ENCODE data around the gene OPRL1. TPM values are rescaled to one million over a fixed set of nuclear protein-coding genes. Genes with fewer than 3 reads are reported as not detected.
"Not testable (repeated sequence)": the region's sequence is repeated elsewhere in the genome, so short reads cannot be mapped to it uniquely, and the experiment has no call there.

OPRL1 gene
- total RNA-seq, 1 donor from 2014 or later: 0.52 TPM

DNA sequence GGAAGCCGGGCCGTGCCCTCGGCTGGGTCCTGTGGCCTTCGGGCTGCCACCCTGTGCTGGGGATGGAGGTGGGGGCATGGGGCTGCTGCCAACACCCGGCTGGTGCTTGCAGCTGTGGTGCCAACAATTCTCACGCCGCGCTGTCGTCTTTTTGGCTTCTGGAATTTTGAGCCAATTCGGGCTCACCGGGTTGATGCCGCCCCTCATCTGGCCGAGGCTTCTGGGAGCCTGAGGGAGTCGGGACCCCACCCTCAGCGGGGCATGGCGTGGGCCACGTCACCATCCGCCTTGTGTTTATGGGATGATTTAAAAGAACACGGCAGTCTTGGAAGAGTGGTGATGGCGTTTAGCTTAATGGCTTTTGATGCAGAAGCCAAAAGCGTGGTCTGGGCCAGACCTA, 36.1 kb downstream of the OPRL1 start:
- peaks cover 5% of the 10 kb centered on the region for H3K27me3 ChIP-seq (ENCODE audit: low read depth)
- TF ChIP-seq, protein P1, sequence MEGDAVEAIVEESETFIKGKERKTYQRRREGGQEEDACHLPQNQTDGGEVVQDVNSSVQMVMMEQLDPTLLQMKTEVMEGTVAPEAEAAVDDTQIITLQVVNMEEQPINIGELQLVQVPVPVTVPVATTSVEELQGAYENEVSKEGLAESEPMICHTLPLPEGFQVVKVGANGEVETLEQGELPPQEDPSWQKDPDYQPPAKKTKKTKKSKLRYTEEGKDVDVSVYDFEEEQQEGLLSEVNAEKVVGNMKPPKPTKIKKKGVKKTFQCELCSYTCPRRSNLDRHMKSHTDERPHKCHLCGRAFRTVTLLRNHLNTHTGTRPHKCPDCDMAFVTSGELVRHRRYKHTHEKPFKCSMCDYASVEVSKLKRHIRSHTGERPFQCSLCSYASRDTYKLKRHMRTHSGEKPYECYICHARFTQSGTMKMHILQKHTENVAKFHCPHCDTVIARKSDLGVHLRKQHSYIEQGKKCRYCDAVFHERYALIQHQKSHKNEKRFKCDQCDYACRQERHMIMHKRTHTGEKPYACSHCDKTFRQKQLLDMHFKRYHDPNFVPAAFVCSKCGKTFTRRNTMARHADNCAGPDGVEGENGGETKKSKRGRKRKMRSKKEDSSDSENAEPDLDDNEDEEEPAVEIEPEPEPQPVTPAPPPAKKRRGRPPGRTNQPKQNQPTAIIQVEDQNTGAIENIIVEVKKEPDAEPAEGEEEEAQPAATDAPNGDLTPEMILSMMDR (IDR thresholded peaks at IDR 0.05; ENCODE audit: borderline replicate concordance): no peak
- intact Hi-C loops (cut with micrococcal nuclease): no loop called here
- no peaks in the 10 kb centered on the region for H3K9me3 ChIP-seq (replicated peaks)
- no peaks in the 10 kb centered on the region for H3K4me1 ChIP-seq
- no peak for DNase-seq
- H3K4me3 ChIP-seq: no peak overlapping the region
- H3K36me3 ChIP-seq: no peaks in the 10 kb centered on the region
- no peak overlapping the region for H3K27ac ChIP-seq (replicated peaks)

DNA sequence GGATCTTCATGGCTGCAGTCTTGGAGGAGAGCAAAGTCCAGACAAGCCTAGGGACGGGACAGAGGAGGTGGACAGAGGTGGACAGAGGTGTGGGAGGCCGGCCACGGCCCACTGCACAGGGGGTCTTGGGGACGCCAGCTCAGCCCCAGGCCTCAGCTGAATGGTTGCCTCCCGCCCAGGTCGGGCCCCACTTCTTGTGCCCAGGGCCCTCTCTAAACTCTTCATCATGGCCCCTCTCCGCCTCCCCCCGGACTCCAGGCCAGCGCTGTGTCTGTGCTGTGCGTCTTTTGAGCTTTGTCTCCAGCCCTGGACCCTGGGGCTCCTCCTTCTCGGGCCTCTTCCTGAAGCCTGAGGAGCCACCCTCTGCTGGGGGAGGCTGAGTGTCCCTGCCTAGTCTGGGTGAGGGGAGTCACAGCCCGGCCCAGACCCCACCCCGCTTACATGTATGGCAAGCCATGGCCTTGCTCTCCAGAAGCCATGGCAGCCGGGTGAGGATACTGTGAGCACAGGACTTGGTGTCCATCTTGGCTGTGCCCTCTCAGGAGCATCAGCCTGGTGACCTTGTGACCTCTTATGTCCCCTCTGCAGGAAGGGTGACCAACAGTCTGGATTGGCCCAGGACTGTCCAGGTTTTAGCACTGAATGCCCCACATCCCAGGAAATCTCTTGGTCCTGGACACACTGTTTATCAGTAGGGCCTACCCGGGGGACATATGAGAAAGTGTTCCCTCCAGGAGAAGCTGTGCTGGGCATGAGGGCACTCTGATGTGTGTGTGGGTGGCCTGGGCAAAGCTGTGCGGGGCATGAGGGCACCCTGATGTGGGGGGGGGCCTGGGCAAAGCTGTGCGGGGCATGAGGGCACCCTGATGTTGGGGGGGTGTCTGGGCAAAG, 36.9 kb downstream of the OPRL1 start:
- peaks cover 12% of the 10 kb centered on the region for H3K27me3 ChIP-seq (ENCODE audit: low read depth)
- TF ChIP-seq, protein P1 (IDR thresholded peaks at IDR 0.05; ENCODE audit: borderline replicate concordance): no peak
- no peaks in the 10 kb centered on the region for H3K9me3 ChIP-seq (replicated peaks)
- DNase-seq: no peak
- intact Hi-C loops (cut with micrococcal nuclease): no loop called here
- H3K4me3 ChIP-seq: no peak overlapping the region
- H3K36me3 ChIP-seq: no peaks in the 10 kb centered on the region
- H3K27ac ChIP-seq (replicated peaks): no peak overlapping the region
- no peaks in the 10 kb centered on the region for H3K4me1 ChIP-seq

DNA sequence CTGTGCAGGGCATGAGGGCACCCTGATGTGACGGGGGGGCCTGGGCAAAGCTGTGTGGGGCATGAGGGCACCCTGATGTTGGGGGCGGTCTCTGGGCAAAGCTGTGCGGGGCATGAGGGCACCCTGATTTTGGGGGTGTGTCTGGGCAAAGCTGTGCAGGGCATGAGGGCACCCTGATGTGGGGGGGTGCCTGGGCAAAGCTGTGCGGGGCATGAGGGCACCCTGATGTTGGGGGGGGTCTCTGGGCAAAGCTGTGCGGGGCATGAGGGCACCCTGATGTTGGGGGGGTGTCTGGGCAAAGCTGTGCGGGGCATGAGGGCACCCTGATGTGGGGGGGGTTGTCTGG, 37.5 kb downstream of the OPRL1 start:
- H3K4me1 ChIP-seq; DNase-seq; H3K9me3 ChIP-seq (replicated peaks); H3K36me3 ChIP-seq; H3K27ac ChIP-seq (replicated peaks); H3K4me3 ChIP-seq; intact Hi-C loops (cut with micrococcal nuclease): not testable (repeated sequence)
- peaks cover 19% of the 10 kb centered on the region for H3K27me3 ChIP-seq (ENCODE audit: low read depth)

DNA sequence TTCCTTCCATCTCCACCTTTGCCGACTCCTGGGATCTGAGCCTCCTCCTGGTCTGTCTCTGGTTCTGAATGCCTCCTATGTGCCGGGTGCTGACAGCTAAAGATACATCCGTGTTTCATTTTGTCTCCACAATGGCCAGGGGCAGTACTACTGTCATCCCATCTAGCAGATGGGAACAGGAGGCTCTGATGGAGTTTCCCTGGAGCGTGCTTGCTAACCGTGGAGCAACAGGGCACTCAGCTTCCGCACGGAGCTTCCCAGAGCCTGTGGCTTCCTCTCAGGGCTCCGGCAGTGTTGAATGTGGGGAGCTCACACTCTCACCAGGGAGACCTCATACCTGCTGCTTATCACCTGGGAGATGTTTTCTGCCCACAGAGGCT, 39.4 kb downstream of the OPRL1 start:
- Histone ChIP-seq H3K9me3 (replicated peaks) (no peaks in the 10 kb centered on the region), H3K4me3 (no peak overlapping the region), H3K4me1 (no peaks in the 10 kb centered on the region), H3K36me3 (no peaks in the 10 kb centered on the region), H3K27me3 (ENCODE audit: low read depth) (peaks cover 28% of the 10 kb centered on the region), H3K27ac (replicated peaks) (no peak overlapping the region)
- intact Hi-C loops (cut with micrococcal nuclease): no loop called here
- no peak for DNase-seq
- TF ChIP-seq, protein P1 (IDR thresholded peaks at IDR 0.05; ENCODE audit: borderline replicate concordance): no peak

DNA sequence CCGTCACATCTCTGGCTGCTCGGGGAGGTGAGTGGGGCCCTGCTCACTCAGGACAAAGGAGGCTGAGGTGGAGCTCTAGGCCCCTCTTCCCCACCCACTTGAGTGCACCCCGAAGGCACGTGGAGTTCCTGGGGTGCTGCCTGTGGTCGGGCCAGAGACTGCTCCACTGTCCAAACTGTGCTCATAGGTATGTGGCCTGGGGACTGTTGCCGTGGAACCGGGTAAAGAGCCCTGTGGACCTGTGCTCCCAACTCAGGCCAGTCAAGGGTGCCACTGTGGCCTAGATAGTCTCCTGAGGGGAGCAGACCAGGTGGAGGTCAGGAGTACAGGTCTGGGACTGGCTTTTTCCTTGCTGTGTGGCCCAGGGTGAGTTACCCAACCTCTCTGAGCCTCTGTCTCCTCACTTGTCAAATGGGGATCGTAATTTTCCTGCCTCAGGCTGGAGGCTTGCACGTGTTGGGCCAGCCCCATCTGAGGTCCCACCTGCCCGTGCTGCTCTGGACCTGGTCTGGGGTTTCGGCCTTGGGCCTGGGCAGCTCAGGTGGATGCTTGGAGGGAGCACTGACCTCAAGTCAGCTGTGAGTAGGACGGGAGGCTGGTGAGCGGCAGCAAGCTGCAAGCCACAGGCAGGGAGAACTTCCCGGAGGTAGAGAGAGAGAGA, 39.9 kb downstream of the OPRL1 start:
- intact Hi-C loops (cut with micrococcal nuclease): no loop called here
- Histone ChIP-seq H3K27me3 (ENCODE audit: low read depth) (peaks cover 33% of the 10 kb centered on the region), H3K9me3 (replicated peaks) (no peaks in the 10 kb centered on the region), H3K27ac (replicated peaks) (no peak overlapping the region), H3K36me3 (no peaks in the 10 kb centered on the region), H3K4me1 (no peaks in the 10 kb centered on the region), H3K4me3 (peak overlapping the region; percentile 29)
- DNase-seq: no peak
- TF ChIP-seq, protein P1 (IDR thresholded peaks at IDR 0.05; ENCODE audit: borderline replicate concordance): no peak

DNA sequence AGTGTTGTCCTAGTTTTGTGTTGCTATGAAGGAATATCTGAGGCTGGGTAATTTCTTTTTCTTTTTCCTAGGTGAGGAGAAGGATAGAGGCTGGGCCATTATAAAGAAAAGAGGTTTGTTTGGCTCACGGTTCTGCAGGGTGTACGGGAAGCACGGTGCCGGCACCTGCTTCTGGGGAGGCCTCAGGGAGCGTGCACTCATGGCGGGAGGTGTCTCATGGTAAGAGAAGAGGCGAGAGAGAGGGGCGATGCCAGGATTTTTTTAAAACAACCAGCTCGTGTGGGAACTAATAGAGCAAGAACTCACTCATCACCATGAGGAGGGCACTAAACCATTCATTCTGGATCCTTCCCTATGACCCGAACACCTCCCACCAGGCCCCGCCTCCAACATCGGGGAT, 41.7 kb downstream of the OPRL1 start:
- DNase-seq: no peak
- no peaks in the 10 kb centered on the region for H3K4me1 ChIP-seq
- no peaks in the 10 kb centered on the region for H3K36me3 ChIP-seq
- no peak overlapping the region for H3K27ac ChIP-seq (replicated peaks)
- H3K27me3 ChIP-seq (ENCODE audit: low read depth): peaks cover 40% of the 10 kb centered on the region
- TF ChIP-seq, protein P1 (IDR thresholded peaks at IDR 0.05; ENCODE audit: borderline replicate concordance): no peak
- no peaks in the 10 kb centered on the region for H3K9me3 ChIP-seq (replicated peaks)
- H3K4me3 ChIP-seq: no peak overlapping the region
- intact Hi-C loops (cut with micrococcal nuclease): no loop called here

DNA sequence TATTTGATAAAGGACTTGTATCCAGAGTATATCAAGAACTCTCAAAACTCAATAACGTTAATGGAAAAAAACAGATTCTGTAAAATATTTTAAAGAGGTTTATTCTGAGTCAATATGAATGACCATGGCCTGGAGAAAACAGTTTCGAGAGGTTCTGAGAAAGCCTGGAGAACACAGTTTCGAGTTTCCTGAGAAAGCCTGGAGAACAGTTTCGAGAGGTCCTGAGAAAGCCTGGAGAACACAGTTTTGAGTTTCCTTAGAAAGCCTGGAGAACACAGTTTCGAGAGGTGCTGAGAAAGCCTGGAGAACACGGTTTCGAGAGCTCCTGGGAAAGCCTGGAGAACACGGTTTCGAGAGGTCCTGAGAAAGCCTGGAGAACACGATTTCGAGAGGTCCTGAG, 43.0 kb downstream of the OPRL1 start:
- H3K27ac ChIP-seq (replicated peaks); H3K4me1 ChIP-seq; intact Hi-C loops (cut with micrococcal nuclease); H3K36me3 ChIP-seq; H3K4me3 ChIP-seq; DNase-seq; H3K9me3 ChIP-seq (replicated peaks): not testable (repeated sequence)
- peaks cover 42% of the 10 kb centered on the region for H3K27me3 ChIP-seq (ENCODE audit: low read depth)

DNA sequence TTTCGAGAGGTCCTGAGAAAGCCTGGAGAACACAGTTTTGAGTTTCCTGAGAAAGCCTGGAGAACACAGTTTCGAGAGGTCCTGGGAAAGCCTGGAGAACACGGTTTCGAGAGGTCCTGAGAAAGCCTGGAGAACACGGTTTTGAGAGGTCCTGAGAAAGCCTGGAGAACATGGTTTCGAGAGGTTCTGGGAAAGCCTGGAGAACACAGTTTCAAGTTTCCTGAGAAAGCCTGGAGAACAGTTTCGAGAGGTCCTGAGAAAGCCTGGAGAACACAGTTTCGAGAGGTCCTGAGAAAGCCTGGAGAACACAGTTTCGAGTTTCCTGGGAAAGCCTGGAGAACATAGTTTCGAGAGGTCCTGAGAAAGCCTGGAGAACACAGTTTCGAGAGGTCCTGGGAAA, 43.6 kb downstream of the OPRL1 start:
- H3K36me3 ChIP-seq; H3K4me3 ChIP-seq; DNase-seq; H3K9me3 ChIP-seq (replicated peaks); intact Hi-C loops (cut with micrococcal nuclease); H3K27ac ChIP-seq (replicated peaks); H3K4me1 ChIP-seq: not testable (repeated sequence)
- peaks cover 48% of the 10 kb centered on the region for H3K27me3 ChIP-seq (ENCODE audit: low read depth)

All from left ventricle myocardium inferior (tissue), 1 donor.